CD14-positive monocyte (primary cell): ENCODE data around the gene NSG2. TPM values are rescaled to one million over a fixed set of nuclear protein-coding genes. Genes with fewer than 3 reads are reported as not detected.

Experiments
- DNase-seq, 3 donors: peaks; one replicate each; pipeline ENCODE4 v3.0.0-alpha.2; 2011 to 2022
- H2AFZ ChIP-seq: 2 replicates; pipeline ENCODE4 v1.6.0; 2012; ENCODE audit warnings: mild to moderate bottlenecking, low read depth, low read length, inconsistent platforms; ENCODE audit not compliant: insufficient read depth, poor library complexity, severe bottlenecking
- H3K27ac ChIP-seq, 2 donors: 1 replicate in 1 of 2; 2 replicates in 1 of 2; pipeline ENCODE4 v1.5.1; 2012 to 2013; ENCODE audit warnings: low read length in 2 of 2, control low read depth in 1 of 2, inconsistent platforms in 1 of 2, low read depth in 1 of 2, mild to moderate bottlenecking in 1 of 2
- H3K27me3 ChIP-seq, 2 donors: one replicate each; pipeline versions ENCODE4 v1.6.0 to v1.6.1; 2011 to 2013; ENCODE audit warnings: low read length in 2 of 2; ENCODE audit not compliant: control insufficient read depth in 2 of 2, insufficient read depth in 2 of 2
- H3K36me3 ChIP-seq, 2 donors: replicated peaks in 1 of 2; 1 replicate in 1 of 2; 2 replicates in 1 of 2; pipeline versions ENCODE4 v1.5.1 to v1.6.1; 2012 to 2013; ENCODE audit warnings: low read length in 2 of 2, control low read depth in 1 of 2, inconsistent platforms in 1 of 2, mild to moderate bottlenecking in 1 of 2; ENCODE audit not compliant: insufficient read depth in 2 of 2, control insufficient read depth in 1 of 2
- H3K4me1 ChIP-seq, 2 donors: 1 replicate in 1 of 2; 2 replicates in 1 of 2; pipeline versions ENCODE4 v1.5.1 to v1.6.1; 2012 to 2013; ENCODE audit warnings: low read length in 2 of 2, control low read depth in 1 of 2, inconsistent platforms in 1 of 2, mild to moderate bottlenecking in 1 of 2, moderate library complexity in 1 of 2; ENCODE audit not compliant: insufficient read depth in 2 of 2, control insufficient read depth in 1 of 2
- H3K4me2 ChIP-seq: replicated peaks from 2 replicates; pipeline ENCODE3; 2012; ENCODE audit warnings: low read length, moderate library complexity, mild to moderate bottlenecking; ENCODE audit not compliant: poor library complexity, severe bottlenecking; ENCODE audit errors: extremely low read depth
- H3K4me3 ChIP-seq, 3 experiments: fragments of 200-600 bp in 1 of 3; sonication (generic) in 1 of 3; replicated peaks in 1 of 3; 1 replicate in 2 of 3; 2 replicates in 1 of 3; pipeline ENCODE4 v1.5.1; 2011 to 2013; ENCODE audit warnings: low read length in 3 of 3, mild to moderate bottlenecking in 3 of 3, control low read depth in 2 of 3, low read depth in 2 of 3, inconsistent platforms in 1 of 3, moderate library complexity in 1 of 3
- H3K79me2 ChIP-seq: 2 replicates; pipeline ENCODE4 v1.6.0; 2012; ENCODE audit warnings: mild to moderate bottlenecking, control low read depth, inconsistent platforms, low read length, moderate library complexity; ENCODE audit not compliant: insufficient read depth
- H3K9ac ChIP-seq: 2 replicates; pipeline ENCODE4 v1.6.0; 2017; ENCODE audit warnings: low read length, mild to moderate bottlenecking; ENCODE audit not compliant: insufficient read depth, poor library complexity, severe bottlenecking
- H3K9me3 ChIP-seq, 2 donors: replicated peaks in 1 of 2; 1 replicate in 1 of 2; 2 replicates in 1 of 2; pipeline versions ENCODE4 v1.5.1 to v1.6.1; 2012 to 2013; ENCODE audit warnings: low read length in 2 of 2, control low read depth in 1 of 2; ENCODE audit not compliant: control insufficient read depth in 1 of 2, insufficient read depth in 1 of 2
- H4K20me1 ChIP-seq: 2 replicates; pipeline ENCODE4 v1.6.0; 2012; ENCODE audit warnings: mild to moderate bottlenecking, low read length, control low read depth, moderate library complexity; ENCODE audit not compliant: insufficient read depth
- H3K27ac Mint-ChIP-seq, 7 donors: one replicate each; pipeline ENCODE4 v1.8.0; 2020; ENCODE audit warnings: mild to moderate bottlenecking in 7 of 7, mixed read lengths in 7 of 7, moderate library complexity in 6 of 7, inconsistent platforms in 2 of 7
- H3K27me3 Mint-ChIP-seq, 3 donors: one replicate each; pipeline ENCODE4 v1.8.0; 2021 to 2022; ENCODE audit warnings: low read depth in 3 of 3, mild to moderate bottlenecking in 3 of 3, mixed read lengths in 3 of 3, moderate library complexity in 3 of 3, inconsistent platforms in 1 of 3
- H3K36me3 Mint-ChIP-seq, 2 donors: one replicate each; pipeline ENCODE4 v1.8.0; 2020; ENCODE audit warnings: mixed read lengths in 2 of 2, inconsistent platforms in 1 of 2, mild to moderate bottlenecking in 1 of 2
- H3K4me1 Mint-ChIP-seq: one replicate; pipeline ENCODE4 v1.8.0; 2020; ENCODE audit warnings: mild to moderate bottlenecking, mixed read lengths
- H3K4me3 Mint-ChIP-seq, 2 donors: one replicate each; pipeline ENCODE4 v1.8.0; 2020; ENCODE audit warnings: mild to moderate bottlenecking in 2 of 2, mixed read lengths in 2 of 2, moderate library complexity in 1 of 2
- H3K9me3 Mint-ChIP-seq, 7 donors: one replicate each; pipeline ENCODE4 v1.8.0; 2020 to 2022; ENCODE audit warnings: mixed read lengths in 7 of 7, mild to moderate bottlenecking in 6 of 7, moderate library complexity in 6 of 7, inconsistent platforms in 2 of 7
- CTCF ChIP-seq: fragments of 200-600 bp; IDR thresholded peaks from one replicate; pipeline ENCODE4 v1.8.0; 2022; ENCODE audit warnings: antibody characterized with exemption, mild to moderate bottlenecking
- WGBS: methylation state at CpG from one replicate; pipeline ENCODE4 v1.1.5; 2013; ENCODE audit warnings: missing lambda C conversion rate; ENCODE audit not compliant: insufficient coverage; 5-methylcytosine and 5-hydroxymethylcytosine counted together
- intact Hi-C, 2 donors: fragments of 100-400 bp; cut with micrococcal nuclease; formaldehyde crosslinking; loops; one replicate each; pipeline versions ENCODE4 v1.15.0 to v1.15.1; 2023
- polyA plus RNA-seq, 3 donors: library from polyadenylated mRNA; depleted of rRNA in 1 of 3; unstranded in 2 of 3; stranded (reverse) in 1 of 3; fragments of 300-500 nt in 2 of 3; fragments of >200 nt in 1 of 3; fragmentation: Illumina TruSeq in 2 of 3; gene quantifications; 1 replicate in 2 of 3; 2 replicates in 1 of 3; pipeline ENCODE4 v1.2.3, GENCODE V29; 2012 to 2021

The NSG2 gene
- polyA plus RNA-seq, 3 donors = not detected

GRCh38 chr5:174067499-174067898 is 22.0 kb downstream of the NSG2 start:
- intact Hi-C loops = no loop called here
- no peak for TF ChIP-seq CTCF

GRCh38 chr5:174071484-174071883 is 26.0 kb downstream of the NSG2 start:
- no peak overlapping the region for H3K27ac ChIP-seq
- H2AFZ ChIP-seq = no peak overlapping the region
- H3K9me3 Mint-ChIP-seq = peaks cover 0 to 2% (median 0%) of the 10 kb centered on the region in 7 donors
- TF ChIP-seq CTCF = no peak
- no peak overlapping the region for H3K27ac Mint-ChIP-seq
- H3K9ac ChIP-seq = no peak overlapping the region
- H3K4me3 ChIP-seq = no peak overlapping the region
- H3K9me3 ChIP-seq = no peaks in the 10 kb centered on the region
- no peaks in the 10 kb centered on the region for H3K4me1 ChIP-seq
- intact Hi-C loops = no loop called here
- no peak overlapping the region for H3K4me2 ChIP-seq
- no peaks in the 10 kb centered on the region for H3K27me3 ChIP-seq
- H3K4me1 Mint-ChIP-seq = no peaks in the 10 kb centered on the region
- no peaks in the 10 kb centered on the region for H3K79me2 ChIP-seq
- no peak overlapping the region for H3K4me3 Mint-ChIP-seq
- no peak for DNase-seq
- peaks cover 4 to 8% (median 6%) of the 10 kb centered on the region in 3 donors for H3K27me3 Mint-ChIP-seq
- no peaks in the 10 kb centered on the region for H4K20me1 ChIP-seq
- no peaks in the 10 kb centered on the region for H3K36me3 Mint-ChIP-seq
- 98% methylated on average over 6 of the region's 8 CpGs for WGBS
- no peaks in the 10 kb centered on the region for H3K36me3 ChIP-seq

More at GRCh38 chr5:174067499-174067898, 22.0 kb downstream of the NSG2 start:
- Histone ChIP-seq H3K4me2 (no peak overlapping the region), H3K4me1 (no peaks in the 10 kb centered on the region), H3K9ac (no peak overlapping the region), H3K4me3 (no peak overlapping the region), H3K36me3 (no peaks in the 10 kb centered on the region), H3K79me2 (no peaks in the 10 kb centered on the region), H3K9me3 (no peaks in the 10 kb centered on the region), H4K20me1 (no peaks in the 10 kb centered on the region), H3K27me3 (peaks cover 0 to 3% of the 10 kb centered on the region in 2 donors), H3K27ac (no peak overlapping the region), H2AFZ (no peak overlapping the region)
- no peak for DNase-seq
- H3K36me3 Mint-ChIP-seq = no peaks in the 10 kb centered on the region
- peaks cover 20 to 23% (median 21%) of the 10 kb centered on the region in 3 donors for H3K27me3 Mint-ChIP-seq
- peaks cover 0 to 2% (median 0%) of the 10 kb centered on the region in 7 donors for H3K9me3 Mint-ChIP-seq
- H3K27ac Mint-ChIP-seq = no peak overlapping the region
- 100% methylated on average over 1 of the region's 1 CpG for WGBS
- H3K4me1 Mint-ChIP-seq = no peaks in the 10 kb centered on the region
- no peak overlapping the region for H3K4me3 Mint-ChIP-seq
